ENCODE data around the gene RYR2.

DNA sequence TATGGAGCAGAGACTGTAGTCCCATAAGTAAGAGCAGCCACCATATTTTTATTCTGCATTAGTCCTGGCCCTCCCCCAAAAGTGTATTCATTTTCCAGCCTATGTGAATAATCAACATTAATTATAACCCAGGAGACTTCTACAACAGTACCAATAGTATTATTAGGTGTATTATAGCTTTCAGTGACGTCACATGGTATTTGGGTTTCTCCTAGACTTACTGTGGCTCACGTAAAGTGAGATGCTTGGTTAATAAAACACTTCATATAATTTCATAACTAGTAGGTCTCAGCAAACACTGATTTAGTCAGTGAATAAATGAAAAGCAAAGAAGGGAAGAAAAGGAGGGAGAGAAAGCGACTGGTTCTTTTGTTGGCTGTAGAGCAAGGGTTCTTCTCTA, 762.5 kb downstream of the RYR2 start:
- TF ChIP-seq, protein P1, sequence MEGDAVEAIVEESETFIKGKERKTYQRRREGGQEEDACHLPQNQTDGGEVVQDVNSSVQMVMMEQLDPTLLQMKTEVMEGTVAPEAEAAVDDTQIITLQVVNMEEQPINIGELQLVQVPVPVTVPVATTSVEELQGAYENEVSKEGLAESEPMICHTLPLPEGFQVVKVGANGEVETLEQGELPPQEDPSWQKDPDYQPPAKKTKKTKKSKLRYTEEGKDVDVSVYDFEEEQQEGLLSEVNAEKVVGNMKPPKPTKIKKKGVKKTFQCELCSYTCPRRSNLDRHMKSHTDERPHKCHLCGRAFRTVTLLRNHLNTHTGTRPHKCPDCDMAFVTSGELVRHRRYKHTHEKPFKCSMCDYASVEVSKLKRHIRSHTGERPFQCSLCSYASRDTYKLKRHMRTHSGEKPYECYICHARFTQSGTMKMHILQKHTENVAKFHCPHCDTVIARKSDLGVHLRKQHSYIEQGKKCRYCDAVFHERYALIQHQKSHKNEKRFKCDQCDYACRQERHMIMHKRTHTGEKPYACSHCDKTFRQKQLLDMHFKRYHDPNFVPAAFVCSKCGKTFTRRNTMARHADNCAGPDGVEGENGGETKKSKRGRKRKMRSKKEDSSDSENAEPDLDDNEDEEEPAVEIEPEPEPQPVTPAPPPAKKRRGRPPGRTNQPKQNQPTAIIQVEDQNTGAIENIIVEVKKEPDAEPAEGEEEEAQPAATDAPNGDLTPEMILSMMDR (IDR thresholded peaks at IDR 0.05): no peak
- TF ChIP-seq POLR2A (IDR thresholded peaks at IDR 0.05): no peak
